HepG2 (cell line): ENCODE data around the gene STPG4. TPM values are rescaled to one million over a fixed set of nuclear protein-coding genes. Genes with fewer than 3 reads are reported as not detected.
A peak's percentile ranks its signal among the peaks of the same experiment; 100 is the strongest.

ENCODE experiments used
- ATAC-seq: fragments of 200-7000 bp; cut with Tn5 transposase; 3 replicates; pipeline ENCODE4 v1.9.1; 2020; ENCODE audit warnings: mild to moderate bottlenecking, moderate library complexity
- BruUV-seq: library from RNA; stranded (reverse); fragments of 400-500 nt; replicated peaks from 2 replicates; lab custom pipeline; 2021; lab: Mats Ljungman, UMichigan
- CTCF ChIA-PET: fragments of 300-600 bp; formaldehyde crosslinking; extraction: SDS; loops from one replicate; lab custom pipeline; 2021; ENCODE audit warnings: low total read pairs, inconsistent platforms, low intra/inter-chr PET ratio; lab: Yijun Ruan, JAX
- POLR2A ChIA-PET: fragments of 350-600 bp; sonication (Branson Sonifier 250); formaldehyde crosslinking; loops from one replicate; lab custom pipeline; 2020; ENCODE audit warnings: antibody characterized with exemption, inconsistent platforms; lab: Yijun Ruan, JAX
- DNase-seq: peaks from one replicate; pipeline ENCODE4 v3.0.0-alpha.2; 2015; ENCODE audit warnings: low spot score
- FAIRE-seq: peaks from 3 replicates; lab custom pipeline; 2011; peaks lifted over from hg19 to GRCh38; lab: Jason Lieb, UNC
- H2AFZ ChIP-seq: one replicate; pipeline ENCODE4 v1.6.1; 2011; ENCODE audit warnings: low read length, inconsistent platforms
- H3K27ac ChIP-seq: fragments of 300-600 bp; 3 replicates; pipeline ENCODE4 v1.8.0; 2011; ENCODE audit warnings: mixed run types, mild to moderate bottlenecking, mixed read lengths, low read length, inconsistent platforms; ENCODE audit not compliant: insufficient read depth; ENCODE audit errors: extremely low read length
- H3K27me3 ChIP-seq, 2 experiments: fragments of 200-600 bp in 1 of 2; 2 replicates in 1 of 2; 3 replicates in 1 of 2; pipeline versions ENCODE4 v1.6.0 to v1.8.0; 2011; ENCODE audit warnings: low read length in 2 of 2, mild to moderate bottlenecking in 2 of 2, moderate library complexity in 2 of 2, inconsistent platforms in 1 of 2; ENCODE audit not compliant: insufficient read depth in 2 of 2, control insufficient read depth in 1 of 2
- H3K36me3 ChIP-seq, 2 experiments: fragments of 200-600 bp in 1 of 2; replicated peaks in 1 of 2; 2 replicates in 1 of 2; 3 replicates in 1 of 2; pipeline versions ENCODE4 v1.5.1 to v1.8.0; 2011; ENCODE audit warnings: low read length in 2 of 2, inconsistent platforms in 1 of 2; ENCODE audit not compliant: insufficient read depth in 2 of 2, control insufficient read depth in 1 of 2
- H3K4me1 ChIP-seq: 2 replicates; pipeline ENCODE4 v1.5.1; 2012; ENCODE audit warnings: low read length, inconsistent platforms; ENCODE audit not compliant: insufficient read depth
- H3K4me2 ChIP-seq: 2 replicates; pipeline ENCODE4 v1.6.0; 2011; ENCODE audit warnings: low read depth, low read length, inconsistent platforms
- H3K4me3 ChIP-seq, 3 experiments: fragments of 200-600 bp in 1 of 3; sonication (generic), shearing (Covaris generic) in 1 of 3; replicated peaks in 1 of 3; 2 replicates each; pipeline ENCODE4 v1.5.1; 2011 to 2016; ENCODE audit warnings: low read length in 3 of 3, inconsistent platforms in 2 of 3, low read depth in 2 of 3, mild to moderate bottlenecking in 2 of 3, control low read depth in 1 of 3, mixed read lengths in 1 of 3; ENCODE audit not compliant: insufficient read depth in 1 of 3
- H3K79me2 ChIP-seq: one replicate; pipeline ENCODE4 v1.6.1; 2011; ENCODE audit warnings: low read length, inconsistent platforms; ENCODE audit not compliant: insufficient read depth
- H3K9ac ChIP-seq: 2 replicates; pipeline ENCODE4 v1.6.0; 2011; ENCODE audit warnings: mild to moderate bottlenecking, low read depth, low read length, inconsistent platforms; ENCODE audit not compliant: insufficient read depth
- H3K9me3 ChIP-seq: 2 replicates; pipeline ENCODE4 v1.5.1; 2012; ENCODE audit warnings: mild to moderate bottlenecking, low read length
- H4K20me1 ChIP-seq: 2 replicates; pipeline ENCODE4 v1.6.0; 2011; ENCODE audit warnings: inconsistent platforms, mild to moderate bottlenecking, low read length, moderate library complexity; ENCODE audit not compliant: insufficient read depth
- AGO1 ChIP-seq: fragments of 200-400 bp; formaldehyde crosslinking; IDR thresholded peaks from 2 replicates; pipeline ENCODE4 v1.6.1; 2017; ENCODE audit warnings: mild to moderate bottlenecking, low read depth, low read length, moderate library complexity; ENCODE audit not compliant: poor library complexity, severe bottlenecking
- CC2D1A ChIP-seq: sonication (generic); formaldehyde crosslinking; IDR thresholded peaks from 2 replicates; pipeline ENCODE4 v1.8.1; 2023; ENCODE audit warnings: mild to moderate bottlenecking, missing genetic modification reagents
- GATAD2A ChIP-seq: IDR thresholded peaks from 2 replicates; pipeline ENCODE4 v1.6.1; 2016
- GPN1 ChIP-seq: sonication (generic); formaldehyde crosslinking; IDR thresholded peaks from 2 replicates; pipeline ENCODE4 v1.5.1; 2020; ENCODE audit warnings: missing genetic modification reagents, borderline replicate concordance
- LCORL ChIP-seq, 2 experiments: fragments of 450-650 bp in 1 of 2; sonication (generic) in 1 of 2; formaldehyde crosslinking in 1 of 2; IDR thresholded peaks; 2 replicates each; pipeline versions ENCODE4 v1.5.0 to v1.6.1; 2017 to 2020; ENCODE audit warnings: antibody characterized with exemption in 1 of 2, missing genetic modification reagents in 1 of 2
- MAZ ChIP-seq, 2 experiments: sonication (generic) in 1 of 2; formaldehyde crosslinking in 1 of 2; IDR thresholded peaks; 2 replicates each; pipeline versions ENCODE4 v1.5.0 to v1.6.1; 2012 to 2020; ENCODE audit warnings: low read depth in 2 of 2, mild to moderate bottlenecking in 2 of 2, borderline replicate concordance in 1 of 2, improper control_type of control experiment in 1 of 2, low read length in 1 of 2, missing genetic modification reagents in 1 of 2, moderate library complexity in 1 of 2
- MIER3 ChIP-seq: IDR thresholded peaks from 2 replicates; pipeline ENCODE4 v1.6.1; 2016; ENCODE audit warnings: missing compliant biosample characterization, borderline replicate concordance
- NPAS2 ChIP-seq: sonication (generic); formaldehyde crosslinking; IDR thresholded peaks from 2 replicates; pipeline ENCODE4 v1.8.0; 2022; ENCODE audit warnings: mild to moderate bottlenecking, missing genetic modification reagents, borderline replicate concordance
- NR3C1 ChIP-seq: sonication (generic); formaldehyde crosslinking; IDR thresholded peaks from 2 replicates; pipeline ENCODE4 v1.4.0; 2020; ENCODE audit warnings: missing genetic modification reagents
- SIN3B ChIP-seq: fragments of 150-350 bp; IDR thresholded peaks from 2 replicates; pipeline ENCODE4 v1.6.1; 2014; ENCODE audit warnings: low read length
- ZNF225 ChIP-seq: sonication (generic); formaldehyde crosslinking; IDR thresholded peaks from 2 replicates; pipeline ENCODE4 v1.4.0; 2020; ENCODE audit warnings: mild to moderate bottlenecking, missing genetic modification reagents
- ZNF24 ChIP-seq: fragments of 450-650 bp; IDR thresholded peaks from 2 replicates; pipeline ENCODE4 v1.6.1; 2017; ENCODE audit warnings: antibody characterized with exemption, mild to moderate bottlenecking
- ZNF326 ChIP-seq: sonication (generic); formaldehyde crosslinking; IDR thresholded peaks from 2 replicates; pipeline ENCODE4 v1.4.0; 2020; ENCODE audit warnings: missing genetic modification reagents, borderline replicate concordance
- ZNF382 ChIP-seq: sonication (generic); formaldehyde crosslinking; IDR thresholded peaks from 2 replicates; pipeline ENCODE4 v1.5.0; 2020; ENCODE audit warnings: missing genetic modification reagents, mild to moderate bottlenecking, borderline replicate concordance
- ZNF670 ChIP-seq: sonication (generic); formaldehyde crosslinking; IDR thresholded peaks from 2 replicates; pipeline ENCODE4 v1.8.0; 2022; ENCODE audit warnings: mild to moderate bottlenecking, missing genetic modification reagents, borderline replicate concordance
- WGBS: methylation state at CpG from one replicate; pipeline ENCODE4 v1.1.6; 2017; ENCODE audit warnings: low lambda C conversion rate; 5-methylcytosine and 5-hydroxymethylcytosine counted together
- in situ Hi-C: cut with HindIII; loops from 2 replicates; pipeline ENCODE4 v1.10.0; 2017; ENCODE audit warnings: low pct_unique_long_range_greater_than_20kb; ENCODE audit not compliant: extremely low pct_ligation_motif_present
- intact Hi-C: fragments of 100-400 bp; cut with micrococcal nuclease; formaldehyde crosslinking; loops from one replicate; pipeline ENCODE4 v1.10.0; 2022; ENCODE audit not compliant: unreplicated experiment
- polyA plus RNA-seq, 8 experiments: library from polyadenylated mRNA; depleted of rRNA in 3 of 8; stranded (reverse) in 7 of 8; unstranded in 1 of 8; fragments of >200 nt; fragmentation: Illumina TruSeq in 4 of 8; extraction: Trizol in 4 of 8; gene quantifications; 2 replicates each; pipeline versions ENCODE4 v1.2.1 to v1.2.3, GENCODE V29; 2011 to 2016; ENCODE audit warnings: low read depth in 4 of 8, missing spikeins in 1 of 8, mixed read lengths in 1 of 8; ENCODE audit not compliant: insufficient read depth in 1 of 8
- total RNA-seq, 5 experiments: library from RNA; depleted of rRNA; stranded (reverse); fragments of >200 nt; fragmentation: Illumina TruSeq; extraction: Trizol; gene quantifications; 2 replicates each; pipeline ENCODE4 v1.2.3, GENCODE V29; 2016; ENCODE audit warnings: low read depth in 1 of 5
- TF ChIP-seq, protein P1 (sequence below), 2 experiments: sonication (generic) in 1 of 2; formaldehyde crosslinking in 1 of 2; IDR thresholded peaks; 2 replicates each; pipeline versions ENCODE4 v1.4.0 to v1.6.1; 2016 to 2020; ENCODE audit warnings: borderline replicate concordance in 1 of 2, low read depth in 1 of 2, mild to moderate bottlenecking in 1 of 2, missing genetic modification reagents in 1 of 2
- TF ChIP-seq, protein P2 (sequence below): sonication (generic); formaldehyde crosslinking; IDR thresholded peaks from 2 replicates; pipeline ENCODE4 v1.9.0; 2021; ENCODE audit warnings: missing genetic modification reagents, mild to moderate bottlenecking, borderline replicate concordance
- TF ChIP-seq, protein P3 (sequence below): sonication (generic); formaldehyde crosslinking; IDR thresholded peaks from 2 replicates; pipeline ENCODE4 v1.5.0; 2020; ENCODE audit warnings: mild to moderate bottlenecking, low read depth, missing genetic modification reagents, borderline replicate concordance

Gene STPG4
- total and polyA plus RNA-seq, 2 of the 13 experiments (the other 11 are each of a cell fraction or from before 2014, with no cell fraction given), result 0.11 to 0.15 TPM

DNA sequence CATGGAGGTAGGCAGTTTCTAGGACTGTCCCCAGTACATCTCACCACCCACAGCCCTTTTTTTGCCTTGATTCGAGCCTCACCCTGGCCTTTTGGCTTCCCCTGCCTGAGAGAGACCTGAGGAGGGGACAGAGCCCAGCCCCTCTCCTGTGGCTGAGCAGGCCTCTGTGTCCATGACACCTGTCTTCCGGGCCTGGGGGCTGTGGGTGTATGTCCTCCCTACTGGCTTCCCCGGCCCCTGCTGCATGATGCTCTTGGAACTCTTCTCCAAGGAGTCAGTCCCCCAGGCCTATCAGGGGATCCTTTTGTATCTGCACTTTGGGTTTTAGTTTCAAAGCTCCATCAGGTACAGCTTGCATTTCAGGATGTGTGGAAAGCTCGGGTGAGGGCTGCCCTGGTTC is 80.4 kb downstream of the STPG4 start:
- Histone ChIP-seq H4K20me1 (no peaks in the 10 kb centered on the region), H3K79me2 (peaks cover 4% of the 10 kb centered on the region), H3K4me2 (no peak overlapping the region), H3K4me1 (peaks cover 87% of the 10 kb centered on the region)
- no peak for ATAC-seq
- TF ChIP-seq MAZ (IDR thresholded peaks at IDR 0.05; ENCODE audit: borderline replicate concordance, low read depth, low read length), result no peak
- no peak for TF ChIP-seq MAZ (CRISPR knock-in tag; IDR thresholded peaks at IDR 0.05; ENCODE audit: low read depth)
- no peak for TF ChIP-seq ZNF326
- TF ChIP-seq ZNF24, result no peak
- TF ChIP-seq, protein P1, sequence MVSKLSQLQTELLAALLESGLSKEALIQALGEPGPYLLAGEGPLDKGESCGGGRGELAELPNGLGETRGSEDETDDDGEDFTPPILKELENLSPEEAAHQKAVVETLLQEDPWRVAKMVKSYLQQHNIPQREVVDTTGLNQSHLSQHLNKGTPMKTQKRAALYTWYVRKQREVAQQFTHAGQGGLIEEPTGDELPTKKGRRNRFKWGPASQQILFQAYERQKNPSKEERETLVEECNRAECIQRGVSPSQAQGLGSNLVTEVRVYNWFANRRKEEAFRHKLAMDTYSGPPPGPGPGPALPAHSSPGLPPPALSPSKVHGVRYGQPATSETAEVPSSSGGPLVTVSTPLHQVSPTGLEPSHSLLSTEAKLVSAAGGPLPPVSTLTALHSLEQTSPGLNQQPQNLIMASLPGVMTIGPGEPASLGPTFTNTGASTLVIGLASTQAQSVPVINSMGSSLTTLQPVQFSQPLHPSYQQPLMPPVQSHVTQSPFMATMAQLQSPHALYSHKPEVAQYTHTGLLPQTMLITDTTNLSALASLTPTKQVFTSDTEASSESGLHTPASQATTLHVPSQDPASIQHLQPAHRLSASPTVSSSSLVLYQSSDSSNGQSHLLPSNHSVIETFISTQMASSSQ (IDR thresholded peaks at IDR 0.05; ENCODE audit: low read depth), result no peak
- TF ChIP-seq, protein P1 (CRISPR knock-in tag; IDR thresholded peaks at IDR 0.05; ENCODE audit: borderline replicate concordance), result no peak
- no peak for TF ChIP-seq CC2D1A (CRISPR knock-in tag)
- no peak for TF ChIP-seq NR3C1 (CRISPR knock-in tag)
- TF ChIP-seq ZNF382 (CRISPR knock-in tag), result no peak
- no peak for TF ChIP-seq NPAS2 (CRISPR knock-in tag)
- no peak for TF ChIP-seq GPN1
- TF ChIP-seq, protein P2, sequence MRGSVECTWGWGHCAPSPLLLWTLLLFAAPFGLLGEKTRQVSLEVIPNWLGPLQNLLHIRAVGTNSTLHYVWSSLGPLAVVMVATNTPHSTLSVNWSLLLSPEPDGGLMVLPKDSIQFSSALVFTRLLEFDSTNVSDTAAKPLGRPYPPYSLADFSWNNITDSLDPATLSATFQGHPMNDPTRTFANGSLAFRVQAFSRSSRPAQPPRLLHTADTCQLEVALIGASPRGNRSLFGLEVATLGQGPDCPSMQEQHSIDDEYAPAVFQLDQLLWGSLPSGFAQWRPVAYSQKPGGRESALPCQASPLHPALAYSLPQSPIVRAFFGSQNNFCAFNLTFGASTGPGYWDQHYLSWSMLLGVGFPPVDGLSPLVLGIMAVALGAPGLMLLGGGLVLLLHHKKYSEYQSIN (CRISPR knock-in tag), result no peak
- no peak for TF ChIP-seq AGO1
- no peak for TF ChIP-seq ZNF225 (CRISPR knock-in tag)
- no peak for TF ChIP-seq MIER3
- TF ChIP-seq GATAD2A (CRISPR knock-in tag), result no peak
- no peak for TF ChIP-seq ZNF670 (CRISPR knock-in tag)
- TF ChIP-seq, protein P3, sequence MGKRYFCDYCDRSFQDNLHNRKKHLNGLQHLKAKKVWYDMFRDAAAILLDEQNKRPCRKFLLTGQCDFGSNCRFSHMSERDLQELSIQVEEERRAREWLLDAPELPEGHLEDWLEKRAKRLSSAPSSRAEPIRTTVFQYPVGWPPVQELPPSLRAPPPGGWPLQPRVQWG (CRISPR knock-in tag), result no peak
- TF ChIP-seq LCORL (IDR thresholded peaks at IDR 0.05), result no peak
- no peak for TF ChIP-seq LCORL (CRISPR knock-in tag; IDR thresholded peaks at IDR 0.05)
- no peak for TF ChIP-seq SIN3B
- TF ChIP-seq, all 625 proteins: peak for 0
- FAIRE-seq, result no peak
- no peak for DNase-seq
- in situ Hi-C loops, result loop anchor here (5.0 kb wide), 1 partner anchor 37 kb away; no protein-coding TSS in a partner anchor
- Histone ChIP-seq H3K27ac (peak overlapping the region; percentile 22), H3K9me3 (no peaks in the 10 kb centered on the region), H3K4me3 (no peak overlapping the region), H2AFZ (no peak overlapping the region), H3K9ac (no peak overlapping the region), H3K36me3 (no peaks in the 10 kb centered on the region; a peak in 1 of 5 replicates), H3K27me3 (no peaks in the 10 kb centered on the region)
- ChIA-PET CTCF (no interaction called here), POLR2A (no interaction called here)
- intact Hi-C loops, result loop anchor here (5.0 kb wide), 1 partner anchor 43 kb away; no protein-coding TSS in a partner anchor
- WGBS, result 96% methylated on average over 4 of the region's 4 CpGs
- no TSS peak for BruUV-seq
